SHP77 treated with DMSO at 0.1 percent for 48 hours (cell line): Measurements from ENCODE around the gene PDCD7.
"Not testable (repeated sequence)": the region's sequence is repeated elsewhere in the genome, so short reads cannot be mapped to it uniquely, and the experiment has no call there.

ENCODE experiments used
- DNase-seq: peaks from one replicate; lab custom pipeline; 2025; lab: John Stamatoyannopoulos, UW

The PDCD7 gene, protein sequence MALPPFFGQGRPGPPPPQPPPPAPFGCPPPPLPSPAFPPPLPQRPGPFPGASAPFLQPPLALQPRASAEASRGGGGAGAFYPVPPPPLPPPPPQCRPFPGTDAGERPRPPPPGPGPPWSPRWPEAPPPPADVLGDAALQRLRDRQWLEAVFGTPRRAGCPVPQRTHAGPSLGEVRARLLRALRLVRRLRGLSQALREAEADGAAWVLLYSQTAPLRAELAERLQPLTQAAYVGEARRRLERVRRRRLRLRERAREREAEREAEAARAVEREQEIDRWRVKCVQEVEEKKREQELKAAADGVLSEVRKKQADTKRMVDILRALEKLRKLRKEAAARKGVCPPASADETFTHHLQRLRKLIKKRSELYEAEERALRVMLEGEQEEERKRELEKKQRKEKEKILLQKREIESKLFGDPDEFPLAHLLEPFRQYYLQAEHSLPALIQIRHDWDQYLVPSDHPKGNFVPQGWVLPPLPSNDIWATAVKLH

DNA sequence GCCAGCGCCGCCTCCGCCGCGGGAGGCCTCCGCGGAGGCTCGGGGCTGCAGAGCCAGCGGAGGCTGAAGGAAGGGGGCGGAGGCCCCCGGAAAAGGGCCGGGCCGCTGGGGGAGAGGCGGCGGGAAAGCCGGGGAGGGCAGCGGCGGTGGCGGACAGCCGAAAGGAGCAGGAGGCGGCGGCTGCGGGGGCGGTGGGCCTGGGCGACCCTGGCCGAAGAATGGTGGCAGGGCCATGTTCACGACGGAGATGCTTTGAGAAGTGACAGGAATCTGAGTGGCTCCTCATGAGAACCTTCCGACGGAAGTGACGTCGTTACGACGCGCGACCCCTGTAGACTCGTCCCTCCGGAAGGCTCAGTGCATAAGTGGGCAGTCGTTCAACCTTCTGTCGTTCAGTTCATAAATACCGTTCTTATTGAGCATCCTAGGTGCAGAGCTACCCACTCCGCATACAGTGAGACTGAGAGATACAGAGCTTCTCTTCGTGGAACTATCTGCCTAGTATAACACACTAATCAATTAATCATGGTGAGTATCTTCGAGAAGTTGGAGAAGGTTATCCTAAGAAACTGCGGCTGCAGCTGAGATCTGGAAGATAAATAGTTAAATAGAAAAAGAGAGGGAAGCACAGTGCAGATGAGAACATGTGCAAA is at the start of gene PDCD7:
PDCD7 (minus strand) TSS at position 261 of the 653 bp plus-strand sequence; CDS start at position 234, 27 bp downstream.
- peak; percentile 96 for DNase-seq

DNA sequence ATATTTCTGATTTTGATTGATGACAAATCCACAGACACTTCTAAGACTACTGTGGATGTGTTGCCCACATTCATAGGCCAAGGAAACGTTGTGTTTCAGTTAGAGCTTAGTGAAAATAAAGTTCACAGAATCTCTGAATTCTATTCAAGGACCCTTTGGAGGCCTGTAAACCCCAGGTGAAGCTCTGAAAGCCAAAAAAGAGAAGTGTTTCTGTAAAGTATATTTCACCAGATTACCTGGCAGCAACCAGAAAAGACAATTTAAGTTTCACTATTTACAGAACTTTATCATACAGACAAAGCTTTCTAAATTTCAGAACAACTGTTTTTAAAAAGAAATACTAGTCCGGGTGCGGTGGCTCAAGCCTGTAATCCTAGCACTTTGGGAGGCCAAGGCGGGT is 48.9 kb upstream of the PDCD7 start:
- no peak for DNase-seq

DNA sequence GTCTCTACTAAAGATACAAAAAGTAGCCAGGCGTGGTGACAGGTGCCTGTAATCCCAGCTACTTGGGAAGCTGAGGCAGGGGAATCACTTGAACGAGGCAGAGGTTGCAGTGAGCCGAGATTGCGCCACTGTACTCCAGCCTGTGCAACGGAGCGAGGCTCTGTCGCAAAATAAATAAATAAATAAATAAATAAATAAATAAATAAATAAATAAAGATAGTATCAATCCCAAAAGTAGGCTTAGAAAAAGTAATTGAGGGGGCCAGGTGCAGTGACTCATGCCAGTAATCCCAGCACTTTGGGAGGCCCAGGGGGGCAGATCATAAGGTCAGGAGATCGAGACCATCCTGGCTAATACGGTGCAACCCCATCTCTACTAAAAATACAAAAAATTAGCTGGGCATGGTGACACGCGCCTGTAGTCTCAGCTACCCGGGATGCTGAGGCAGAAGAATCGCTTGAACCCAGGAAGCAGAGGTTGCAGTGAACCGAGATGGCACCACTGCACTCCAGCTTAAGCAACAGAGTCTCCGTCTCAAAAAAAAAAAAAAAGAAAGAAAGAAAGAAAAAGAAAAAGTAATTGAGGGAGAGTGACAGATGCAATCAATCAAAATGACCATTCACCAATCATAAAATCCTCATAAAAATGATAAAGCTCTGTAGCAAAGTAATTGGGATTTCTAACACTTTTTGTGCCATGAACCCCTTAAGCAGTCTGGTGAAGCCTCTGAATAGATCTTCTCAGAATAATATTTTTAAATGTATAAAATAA is 48.2 kb upstream of the PDCD7 start:
- DNase-seq, result not testable (repeated sequence)

DNA sequence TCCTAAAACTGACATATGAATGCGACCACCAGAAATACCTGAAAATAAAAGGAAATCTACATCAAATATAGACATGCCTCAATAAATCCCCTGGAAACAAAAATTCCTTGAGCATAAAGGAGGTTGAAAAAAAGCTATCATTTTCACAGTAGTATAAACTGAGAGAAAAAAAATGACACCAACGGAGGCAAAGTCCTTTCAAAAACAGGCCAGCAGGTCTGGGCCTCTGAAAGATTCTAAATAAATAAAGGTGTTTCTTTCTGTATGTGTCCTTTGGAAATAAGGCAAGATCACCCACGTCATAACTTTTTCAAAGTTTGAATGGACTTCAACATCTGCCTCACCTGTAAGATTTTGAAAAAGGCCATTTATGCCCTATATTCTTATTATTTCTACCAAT is 46.6 kb upstream of the PDCD7 start:
- no peak for DNase-seq

DNA sequence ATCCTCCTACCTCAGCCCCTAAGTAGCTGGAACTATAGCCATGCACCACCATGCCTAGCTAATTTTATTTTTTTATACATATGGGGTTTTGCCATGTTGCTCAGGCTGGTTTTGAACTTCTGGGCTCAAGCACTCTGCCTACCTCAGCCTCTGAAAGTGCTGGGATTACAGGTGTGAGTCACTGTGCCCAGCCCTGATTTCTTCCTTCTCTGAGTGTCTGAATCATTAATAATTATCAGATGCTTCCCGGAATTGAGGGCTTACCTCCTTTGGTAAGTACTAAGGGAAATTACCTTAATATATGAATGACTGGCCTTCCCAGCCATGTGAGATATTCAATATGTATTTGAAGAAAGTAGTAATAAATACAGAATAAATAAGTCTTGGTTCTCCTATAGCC is 44.3 kb upstream of the PDCD7 start:
- no peak for DNase-seq

DNA sequence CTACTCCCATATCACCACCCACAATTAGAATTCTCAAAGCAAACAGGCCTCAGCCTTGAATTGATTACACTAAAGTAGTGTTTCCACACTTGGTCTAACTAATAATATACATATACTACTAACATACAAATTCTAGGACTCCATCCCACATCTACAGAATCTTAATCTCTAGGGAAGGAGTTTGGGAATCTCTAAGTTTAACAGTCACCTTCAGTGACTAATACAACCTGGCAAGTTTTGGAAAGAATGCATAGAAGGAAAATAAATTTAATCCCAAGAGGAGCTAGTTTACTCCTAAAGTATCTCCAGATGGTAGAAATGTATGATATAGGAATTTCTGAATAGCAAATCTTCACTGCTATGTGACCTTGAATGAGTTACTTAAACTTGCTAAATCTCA is 42.4 kb upstream of the PDCD7 start:
- no peak for DNase-seq

DNA sequence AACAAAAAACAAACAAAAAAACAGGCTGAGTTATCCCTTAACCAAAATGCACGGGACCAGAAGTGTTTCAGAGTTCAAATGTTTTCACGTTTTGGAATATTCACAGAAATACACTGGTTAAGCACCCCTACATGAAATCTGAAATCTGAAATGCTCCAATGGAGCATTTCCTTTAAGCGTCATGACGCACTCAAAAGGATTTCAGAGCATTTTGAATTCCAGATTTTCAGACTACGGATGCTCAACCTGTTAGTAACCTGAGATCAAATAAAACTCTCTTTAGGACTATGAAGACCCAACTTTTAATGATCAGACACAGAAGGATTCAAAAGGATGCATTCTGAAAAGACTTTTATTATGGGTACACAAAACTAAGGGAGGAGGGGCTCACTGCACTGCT is 41.9 kb upstream of the PDCD7 start:
- DNase-seq, result no peak

DNA sequence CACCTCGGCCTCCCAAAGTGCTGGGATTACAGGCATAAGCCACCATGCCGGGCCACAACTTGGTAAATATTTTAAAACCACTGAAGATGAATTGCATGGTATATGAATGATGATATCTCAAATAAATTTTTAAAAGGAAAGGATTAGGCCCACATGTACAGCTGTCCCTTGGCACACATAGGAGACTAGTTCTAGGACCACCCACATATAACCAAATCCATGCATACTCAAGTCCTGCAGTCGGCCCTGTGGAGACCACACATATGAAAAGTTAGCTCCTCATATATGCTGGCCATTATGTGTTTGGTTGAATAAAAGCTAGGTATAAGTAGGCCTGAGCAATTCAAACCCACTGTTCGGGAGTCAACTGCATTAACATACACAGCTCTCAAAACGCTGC is 40.9 kb upstream of the PDCD7 start:
- no peak for DNase-seq

DNA sequence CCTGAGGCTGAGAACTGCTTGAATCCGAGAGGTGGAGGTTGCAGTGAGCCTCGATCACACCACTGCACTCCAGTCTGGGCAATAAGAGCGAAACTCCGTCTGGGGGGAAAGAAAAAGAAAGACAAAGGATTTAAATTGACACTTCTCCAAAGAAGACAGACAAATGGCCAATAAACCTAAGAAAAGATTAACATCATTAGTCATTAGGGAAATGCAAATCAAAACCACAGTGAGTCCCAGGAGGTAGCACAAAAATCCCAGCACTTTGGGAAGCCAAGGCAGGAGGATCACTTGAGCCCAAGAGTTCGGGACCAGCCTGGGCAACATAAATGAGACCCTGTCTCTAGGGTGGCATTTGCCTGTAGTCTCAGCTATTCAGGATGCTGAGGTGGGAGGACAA is 38.9 kb upstream of the PDCD7 start:
- DNase-seq, result no peak

DNA sequence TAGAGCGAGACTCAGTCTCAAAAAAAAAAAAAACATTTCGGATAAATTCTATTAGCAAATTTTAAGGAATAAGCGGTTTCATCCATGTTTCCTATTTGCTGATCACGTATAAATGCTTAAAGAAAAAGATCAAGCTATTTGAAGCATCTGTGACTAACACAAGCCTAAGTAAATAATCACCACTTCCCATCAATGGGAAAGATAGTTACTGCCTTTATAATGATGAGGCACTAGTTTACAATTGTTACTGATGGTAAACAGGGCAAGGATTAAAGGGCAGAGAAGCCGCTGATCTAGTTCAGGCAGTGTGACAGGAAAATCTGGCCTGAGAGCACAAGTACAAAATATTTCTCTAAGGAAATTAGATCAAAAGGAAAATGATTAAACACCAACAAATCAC is 37.8 kb upstream of the PDCD7 start:
- DNase-seq, result no peak

DNA sequence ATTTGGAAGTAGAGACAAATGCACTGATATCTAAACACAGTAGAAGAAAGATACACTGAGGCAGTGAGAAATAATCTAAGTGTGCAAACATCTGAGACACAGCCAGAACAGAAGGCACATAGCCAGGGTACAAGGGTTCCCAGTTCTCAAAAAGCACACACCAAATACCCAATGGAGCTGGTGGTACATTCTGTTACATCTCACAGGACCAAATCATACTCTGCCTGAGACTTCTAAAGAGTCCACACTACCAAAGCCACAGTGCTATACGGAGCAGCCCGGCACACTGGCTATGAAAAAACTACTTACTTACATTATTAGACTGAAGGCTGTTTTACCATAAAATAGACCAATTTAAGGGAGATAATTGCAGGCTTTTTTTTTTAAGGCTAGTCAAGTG is 32.3 kb upstream of the PDCD7 start:
- no peak for DNase-seq

DNA sequence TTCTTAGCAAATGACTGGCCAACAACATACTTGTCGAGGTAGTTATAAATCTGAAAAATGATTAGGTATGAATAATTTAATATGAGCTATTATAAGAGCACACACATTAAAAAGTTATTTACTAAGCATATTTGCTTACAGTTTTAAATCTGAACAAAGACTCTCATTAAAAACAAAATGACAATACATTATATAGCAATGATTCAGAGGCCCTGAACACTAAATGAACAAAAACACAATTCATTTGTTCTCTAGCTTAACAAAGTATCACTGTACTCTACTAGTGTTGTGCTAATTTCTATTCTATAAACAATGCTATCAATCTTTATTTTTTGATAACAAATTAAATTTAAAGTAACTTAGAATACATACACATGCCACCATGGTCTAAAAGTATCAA is 30.5 kb upstream of the PDCD7 start:
- DNase-seq, result no peak

DNA sequence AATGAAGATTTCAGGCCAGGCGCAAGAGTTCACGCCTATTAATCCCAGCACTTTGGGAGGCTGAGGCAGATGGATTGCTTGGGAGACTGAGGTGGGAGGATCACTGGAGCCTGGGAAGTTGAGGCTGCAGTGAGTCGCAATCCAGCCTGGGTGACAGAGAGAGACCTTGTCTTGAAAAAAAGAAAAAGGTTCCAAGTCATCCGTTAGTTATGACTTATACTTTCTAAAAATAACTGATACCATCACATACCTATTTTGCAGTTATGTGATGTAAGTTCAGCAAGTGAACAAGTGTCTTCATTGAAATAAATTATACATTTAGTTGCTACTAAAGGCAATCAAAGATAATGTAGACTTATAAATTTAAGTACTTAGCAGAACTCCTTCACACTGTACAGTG is 29.4 kb upstream of the PDCD7 start:
- no peak for DNase-seq

DNA sequence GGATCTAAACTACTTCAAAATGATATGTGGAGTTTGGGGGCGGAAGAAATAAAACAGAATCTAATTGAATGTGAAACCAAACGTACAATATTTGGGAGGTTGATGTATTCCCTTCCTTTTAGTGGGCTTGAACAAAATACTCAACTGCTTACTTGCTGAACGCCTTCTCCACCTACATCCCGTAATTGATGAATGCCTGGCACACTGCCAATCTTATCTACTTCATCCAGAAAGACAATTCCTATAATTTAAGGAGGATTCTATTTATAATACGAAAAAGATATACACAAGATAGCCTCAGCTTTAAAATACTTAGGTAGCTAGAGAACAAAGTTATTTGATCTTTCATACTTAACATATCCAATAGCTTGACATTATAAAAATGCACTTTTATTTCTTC is 23.1 kb upstream of the PDCD7 start:
- DNase-seq, result no peak

DNA sequence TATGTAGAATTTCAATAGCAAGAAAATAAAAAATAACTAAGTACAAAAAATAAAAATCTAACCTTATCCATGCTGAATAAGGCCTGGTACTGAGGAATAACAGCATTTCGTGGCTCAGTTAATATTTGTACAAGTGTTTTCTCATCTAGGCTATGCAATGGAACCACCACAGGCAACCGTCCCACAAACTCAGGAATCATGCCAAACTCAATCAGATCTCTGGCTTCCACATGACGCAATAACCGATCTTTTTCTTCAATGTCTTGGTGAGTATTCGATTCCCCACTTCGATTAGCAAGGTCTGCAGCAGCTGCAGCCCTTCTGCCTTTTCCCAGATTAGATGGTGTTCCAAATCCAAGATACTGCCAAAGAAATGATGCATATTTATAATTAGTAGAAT is 21.1 kb upstream of the PDCD7 start:
- DNase-seq, result no peak

DNA sequence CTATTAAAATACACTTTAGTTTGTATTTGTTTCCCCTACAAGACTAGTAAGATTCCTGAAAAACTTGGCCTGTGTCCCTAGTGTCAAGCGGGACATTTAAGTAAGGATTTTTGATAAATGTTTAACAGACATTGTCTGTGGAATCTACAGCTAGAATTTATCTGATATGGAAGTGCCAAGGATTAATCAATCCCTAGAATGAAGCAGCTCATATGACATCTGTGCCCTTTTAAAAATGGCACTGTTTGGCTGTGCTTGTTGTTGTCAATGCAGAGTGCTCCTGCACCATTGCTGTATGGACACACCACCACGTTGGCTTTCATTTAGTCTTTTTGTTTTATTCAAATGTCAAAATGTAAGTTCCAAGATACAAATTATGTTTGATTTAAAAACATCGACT is 14.3 kb upstream of the PDCD7 start:
- no peak for DNase-seq

DNA sequence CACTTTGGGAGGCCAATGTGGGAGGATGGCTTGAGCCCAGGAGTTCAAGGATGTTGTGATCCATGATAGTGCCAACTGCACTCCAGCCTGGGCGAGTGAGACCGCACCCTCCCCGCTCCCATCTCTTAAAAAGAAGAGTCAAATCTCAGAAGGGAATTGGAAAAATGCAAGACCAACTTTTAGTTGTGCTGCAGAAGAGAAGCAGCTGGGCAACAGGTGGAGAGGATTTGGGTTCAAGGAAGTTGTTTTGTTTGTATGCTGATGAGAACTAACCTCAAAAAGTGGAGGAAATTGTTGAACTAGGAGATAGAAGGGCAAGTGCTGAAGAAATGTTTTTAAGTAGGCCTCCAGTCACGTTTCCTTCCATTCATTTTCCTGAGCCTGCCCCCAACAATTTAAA is 12.8 kb upstream of the PDCD7 start:
- no peak for DNase-seq

DNA sequence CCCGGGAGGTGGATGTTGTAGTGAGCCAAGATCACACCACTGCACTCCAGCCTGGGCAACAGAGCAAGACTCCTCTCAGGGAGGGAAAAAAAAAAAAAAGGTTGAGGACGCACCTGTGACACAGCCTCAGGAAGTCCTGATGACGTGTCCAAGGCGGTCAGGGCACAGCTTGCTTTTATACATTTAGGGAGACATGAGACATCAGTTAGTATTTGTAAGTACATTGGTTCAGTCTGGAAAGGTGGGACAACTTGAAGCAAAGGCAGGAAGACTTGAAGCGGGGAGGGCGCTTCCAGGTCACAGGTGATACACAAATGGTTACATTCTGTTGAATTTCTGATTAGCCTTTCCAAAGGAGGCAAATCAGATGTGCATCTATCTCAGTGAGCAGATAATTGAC is 5.0 kb upstream of the PDCD7 start:
- DNase-seq, result not testable (repeated sequence)

DNA sequence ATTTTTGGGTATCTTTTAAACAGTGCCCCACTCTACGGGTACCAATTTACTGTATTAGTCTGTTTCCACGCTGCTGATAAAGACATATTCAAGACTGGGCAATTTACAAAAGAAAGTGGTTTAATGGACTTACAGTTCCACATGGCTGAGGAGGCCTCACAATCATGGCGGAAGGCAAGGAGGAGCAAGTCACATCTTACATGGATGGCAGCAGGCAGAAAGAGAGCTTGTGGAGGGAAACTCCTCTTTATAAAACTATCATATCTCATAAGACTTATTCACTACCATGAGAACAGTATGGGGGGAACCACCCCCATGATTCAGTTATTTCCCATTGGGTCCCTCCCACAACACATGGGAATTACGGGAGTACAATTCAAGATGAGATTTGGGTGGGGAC is 4.3 kb upstream of the PDCD7 start:
- DNase-seq, result not testable (repeated sequence)

DNA sequence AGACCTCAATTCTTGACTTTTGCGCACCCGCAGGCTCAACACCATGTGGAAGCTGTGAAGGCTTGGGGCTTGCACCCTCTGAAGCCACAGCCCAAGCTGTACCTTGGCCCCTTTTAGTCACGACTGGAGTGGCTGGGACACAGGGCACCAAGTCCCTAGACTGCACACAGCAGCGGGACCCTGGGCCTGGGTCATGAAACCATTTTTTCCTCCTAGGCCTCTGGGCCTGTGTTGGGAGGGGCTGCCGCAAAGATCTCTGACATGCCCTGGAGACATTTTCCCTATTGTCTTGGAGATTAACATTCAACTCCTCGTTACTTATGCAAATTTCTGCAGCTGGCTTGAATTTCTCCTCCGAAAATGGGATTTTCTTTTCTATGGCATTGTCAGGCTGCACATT is 3.5 kb upstream of the PDCD7 start:
- not testable (repeated sequence) for DNase-seq

DNA sequence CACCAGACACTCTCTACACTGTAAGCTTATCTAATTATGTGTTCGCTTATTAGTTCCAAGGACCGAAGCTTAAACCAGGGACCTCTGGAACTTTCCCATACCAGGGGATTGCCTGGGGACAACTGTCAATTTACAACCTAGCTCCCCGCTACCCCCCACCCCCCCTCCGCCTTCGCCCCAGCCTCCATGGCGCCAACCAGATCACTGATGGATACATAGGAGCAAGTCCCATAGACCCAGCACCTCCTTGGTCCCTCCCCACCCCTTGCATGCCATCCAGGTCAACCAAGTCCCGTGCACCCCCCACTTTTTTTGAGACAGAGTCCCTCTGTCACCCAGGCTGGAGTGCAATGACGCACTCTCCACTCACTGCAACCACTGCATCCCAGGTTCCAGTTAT is 930 bp upstream of the PDCD7 start:
- no peak for DNase-seq

DNA sequence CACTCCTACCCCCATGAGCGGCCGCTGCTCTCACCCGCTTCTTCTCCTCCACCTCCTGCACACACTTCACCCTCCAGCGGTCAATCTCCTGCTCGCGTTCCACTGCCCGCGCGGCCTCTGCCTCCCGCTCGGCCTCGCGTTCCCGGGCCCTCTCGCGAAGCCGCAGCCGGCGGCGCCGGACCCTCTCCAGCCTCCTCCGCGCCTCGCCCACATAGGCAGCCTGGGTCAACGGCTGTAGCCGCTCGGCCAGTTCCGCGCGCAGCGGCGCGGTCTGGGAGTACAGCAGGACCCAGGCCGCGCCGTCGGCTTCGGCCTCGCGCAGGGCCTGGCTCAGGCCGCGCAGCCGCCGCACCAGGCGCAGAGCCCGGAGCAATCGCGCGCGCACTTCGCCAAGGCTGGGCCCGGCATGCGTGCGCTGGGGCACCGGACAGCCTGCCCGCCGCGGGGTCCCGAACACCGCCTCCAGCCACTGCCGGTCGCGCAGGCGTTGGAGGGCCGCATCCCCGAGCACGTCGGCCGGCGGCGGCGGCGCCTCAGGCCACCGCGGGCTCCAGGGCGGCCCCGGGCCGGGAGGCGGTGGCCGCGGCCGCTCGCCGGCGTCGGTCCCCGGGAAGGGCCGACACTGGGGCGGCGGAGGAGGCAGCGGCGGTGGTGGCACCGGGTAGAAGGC is 595 bp downstream of the PDCD7 start:
- DNase-seq, result no peak
